Measurements from ENCODE around the gene NRG3.

DNA sequence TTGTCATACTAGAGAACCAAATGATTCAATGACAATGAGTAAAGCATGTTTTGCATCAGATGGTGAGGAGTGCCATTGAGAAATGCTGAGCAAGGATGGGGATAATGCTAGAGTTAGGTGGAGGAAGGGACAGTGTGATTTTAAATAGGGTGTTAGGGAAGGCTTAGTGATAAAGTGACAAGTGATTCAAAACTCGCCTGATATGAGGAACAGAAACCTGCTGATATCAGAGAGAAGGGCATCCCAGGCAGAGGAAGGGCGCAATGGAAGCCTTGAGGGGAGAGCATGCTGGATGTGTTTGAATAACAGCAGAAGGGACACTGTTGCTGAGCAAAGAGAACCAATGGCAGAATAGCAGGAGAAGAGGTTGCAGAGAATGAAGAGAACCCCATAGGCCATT lies 196.2 kb downstream of the NRG3 start:
- TF ChIP-seq, protein P1, sequence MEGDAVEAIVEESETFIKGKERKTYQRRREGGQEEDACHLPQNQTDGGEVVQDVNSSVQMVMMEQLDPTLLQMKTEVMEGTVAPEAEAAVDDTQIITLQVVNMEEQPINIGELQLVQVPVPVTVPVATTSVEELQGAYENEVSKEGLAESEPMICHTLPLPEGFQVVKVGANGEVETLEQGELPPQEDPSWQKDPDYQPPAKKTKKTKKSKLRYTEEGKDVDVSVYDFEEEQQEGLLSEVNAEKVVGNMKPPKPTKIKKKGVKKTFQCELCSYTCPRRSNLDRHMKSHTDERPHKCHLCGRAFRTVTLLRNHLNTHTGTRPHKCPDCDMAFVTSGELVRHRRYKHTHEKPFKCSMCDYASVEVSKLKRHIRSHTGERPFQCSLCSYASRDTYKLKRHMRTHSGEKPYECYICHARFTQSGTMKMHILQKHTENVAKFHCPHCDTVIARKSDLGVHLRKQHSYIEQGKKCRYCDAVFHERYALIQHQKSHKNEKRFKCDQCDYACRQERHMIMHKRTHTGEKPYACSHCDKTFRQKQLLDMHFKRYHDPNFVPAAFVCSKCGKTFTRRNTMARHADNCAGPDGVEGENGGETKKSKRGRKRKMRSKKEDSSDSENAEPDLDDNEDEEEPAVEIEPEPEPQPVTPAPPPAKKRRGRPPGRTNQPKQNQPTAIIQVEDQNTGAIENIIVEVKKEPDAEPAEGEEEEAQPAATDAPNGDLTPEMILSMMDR (IDR thresholded peaks at IDR 0.05) = no peak
- TF ChIP-seq SIN3A (IDR thresholded peaks at IDR 0.05; ENCODE audit: borderline replicate concordance, insufficient read depth, low read depth, low read length) = no peak
- TF ChIP-seq POLR2AphosphoS5 (IDR thresholded peaks at IDR 0.05; ENCODE audit: low read depth, low read length) = no peak
- TF ChIP-seq, protein P2, sequence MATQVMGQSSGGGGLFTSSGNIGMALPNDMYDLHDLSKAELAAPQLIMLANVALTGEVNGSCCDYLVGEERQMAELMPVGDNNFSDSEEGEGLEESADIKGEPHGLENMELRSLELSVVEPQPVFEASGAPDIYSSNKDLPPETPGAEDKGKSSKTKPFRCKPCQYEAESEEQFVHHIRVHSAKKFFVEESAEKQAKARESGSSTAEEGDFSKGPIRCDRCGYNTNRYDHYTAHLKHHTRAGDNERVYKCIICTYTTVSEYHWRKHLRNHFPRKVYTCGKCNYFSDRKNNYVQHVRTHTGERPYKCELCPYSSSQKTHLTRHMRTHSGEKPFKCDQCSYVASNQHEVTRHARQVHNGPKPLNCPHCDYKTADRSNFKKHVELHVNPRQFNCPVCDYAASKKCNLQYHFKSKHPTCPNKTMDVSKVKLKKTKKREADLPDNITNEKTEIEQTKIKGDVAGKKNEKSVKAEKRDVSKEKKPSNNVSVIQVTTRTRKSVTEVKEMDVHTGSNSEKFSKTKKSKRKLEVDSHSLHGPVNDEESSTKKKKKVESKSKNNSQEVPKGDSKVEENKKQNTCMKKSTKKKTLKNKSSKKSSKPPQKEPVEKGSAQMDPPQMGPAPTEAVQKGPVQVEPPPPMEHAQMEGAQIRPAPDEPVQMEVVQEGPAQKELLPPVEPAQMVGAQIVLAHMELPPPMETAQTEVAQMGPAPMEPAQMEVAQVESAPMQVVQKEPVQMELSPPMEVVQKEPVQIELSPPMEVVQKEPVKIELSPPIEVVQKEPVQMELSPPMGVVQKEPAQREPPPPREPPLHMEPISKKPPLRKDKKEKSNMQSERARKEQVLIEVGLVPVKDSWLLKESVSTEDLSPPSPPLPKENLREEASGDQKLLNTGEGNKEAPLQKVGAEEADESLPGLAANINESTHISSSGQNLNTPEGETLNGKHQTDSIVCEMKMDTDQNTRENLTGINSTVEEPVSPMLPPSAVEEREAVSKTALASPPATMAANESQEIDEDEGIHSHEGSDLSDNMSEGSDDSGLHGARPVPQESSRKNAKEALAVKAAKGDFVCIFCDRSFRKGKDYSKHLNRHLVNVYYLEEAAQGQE (IDR thresholded peaks at IDR 0.05; ENCODE audit: insufficient read depth in 1 of 2, low read depth in 2 of 2, low read length in 1 of 2) = no peak

Measured in Panc1 (cell line).